Bronchial epithelial cell (primary cell): ENCODE results near the gene PHPT1. TPM values are rescaled to one million over a fixed set of nuclear protein-coding genes. Genes with fewer than 3 reads are reported as not detected.

ENCODE experiments used
- DNase-seq: peaks from one replicate; pipeline ENCODE4 v3.0.0-alpha.2; 2010; ENCODE audit warnings: low read depth
- FAIRE-seq: peaks from 2 replicates; lab custom pipeline; 2011; peaks lifted over from hg19 to GRCh38; lab: Jason Lieb, UNC
- H3K27me3 ChIP-seq: 2 replicates; pipeline ENCODE4 v1.5.1; 2011; ENCODE audit warnings: low read length; ENCODE audit not compliant: control insufficient read depth, insufficient read depth
- H3K36me3 ChIP-seq: 2 replicates; pipeline ENCODE4 v1.5.1; 2011; ENCODE audit warnings: low read length; ENCODE audit not compliant: control insufficient read depth, insufficient read depth
- H3K4me3 ChIP-seq: 2 replicates; pipeline ENCODE4 v1.5.1; 2011; ENCODE audit warnings: mild to moderate bottlenecking, low read depth, low read length, control low read depth
- CTCF ChIP-seq: IDR thresholded peaks from 2 replicates; pipeline ENCODE4 v1.5.1; 2011; ENCODE audit warnings: mild to moderate bottlenecking, moderate library complexity, low read length, control low read depth, inconsistent platforms; ENCODE audit not compliant: insufficient read depth, severe bottlenecking
- total RNA-seq: library from RNA; depleted of rRNA; stranded (reverse); fragments of >200 nt; gene quantifications from 2 replicates; pipeline ENCODE4 v1.2.1, GENCODE V29; 2014

PHPT1 gene
- total RNA-seq, 1 donor from 2014 or later = 57.9 TPM

GRCh38 chr9:136821826-136822544, 27.2 kb upstream of the PHPT1 start:
- no peak for FAIRE-seq
- no peak for TF ChIP-seq CTCF
- Histone ChIP-seq H3K4me3 (no peak overlapping the region), H3K36me3 (peaks cover 11% of the 10 kb centered on the region), H3K27me3 (no peaks in the 10 kb centered on the region)
- DNase-seq = no peak

- TF ChIP-seq CTCF = no peak
Observed at GRCh38 chr9:136823136-136824046, 25.8 kb upstream of the PHPT1 start.

GRCh38 chr9:136824496-136825225, 24.5 kb upstream of the PHPT1 start:
- Histone ChIP-seq H3K36me3 (peaks cover 27% of the 10 kb centered on the region), H3K27me3 (no peaks in the 10 kb centered on the region), H3K4me3 (no peak overlapping the region)
- no peak for TF ChIP-seq CTCF
- no peak for DNase-seq
- no peak for FAIRE-seq

More at GRCh38 chr9:136823136-136824046, 25.8 kb upstream of the PHPT1 start:
- FAIRE-seq (no peak), DNase-seq (no peak)
- no peak overlapping the region for H3K4me3 ChIP-seq
- H3K36me3 ChIP-seq = peaks cover 17% of the 10 kb centered on the region
- H3K27me3 ChIP-seq = no peaks in the 10 kb centered on the region

- FAIRE-seq (no peak), DNase-seq (no peak)
- no peak for TF ChIP-seq CTCF
- peaks cover 32% of the 10 kb centered on the region for H3K36me3 ChIP-seq
- H3K4me3 ChIP-seq = no peak overlapping the region
- H3K27me3 ChIP-seq = no peaks in the 10 kb centered on the region
Observed at GRCh38 chr9:136825295-136826187, 23.7 kb upstream of the PHPT1 start.

GRCh38 chr9:136826188-136826541, 23.0 kb upstream of the PHPT1 start:
- no peak for FAIRE-seq
- DNase-seq = no peak
- H3K36me3 ChIP-seq = peaks cover 33% of the 10 kb centered on the region

More at GRCh38 chr9:136826188-136826541, 23.0 kb upstream of the PHPT1 start:
- no peak for TF ChIP-seq CTCF
- H3K4me3 ChIP-seq = no peak overlapping the region
- H3K27me3 ChIP-seq = no peaks in the 10 kb centered on the region
